SK-N-SH (cell line): ENCODE data around the gene NLGN2.

Experiments
- CTCF ChIP-seq: fragments of 200-600 bp; sonication (generic); IDR thresholded peaks from 2 replicates; pipeline ENCODE4 v1.6.1; 2017; ENCODE audit warnings: antibody characterized with exemption, mild to moderate bottlenecking, moderate library complexity
- POLR2AphosphoS5 ChIP-seq: IDR thresholded peaks from 2 replicates; pipeline ENCODE4 v1.6.1; 2012; ENCODE audit warnings: low read depth, low read length

DNA sequence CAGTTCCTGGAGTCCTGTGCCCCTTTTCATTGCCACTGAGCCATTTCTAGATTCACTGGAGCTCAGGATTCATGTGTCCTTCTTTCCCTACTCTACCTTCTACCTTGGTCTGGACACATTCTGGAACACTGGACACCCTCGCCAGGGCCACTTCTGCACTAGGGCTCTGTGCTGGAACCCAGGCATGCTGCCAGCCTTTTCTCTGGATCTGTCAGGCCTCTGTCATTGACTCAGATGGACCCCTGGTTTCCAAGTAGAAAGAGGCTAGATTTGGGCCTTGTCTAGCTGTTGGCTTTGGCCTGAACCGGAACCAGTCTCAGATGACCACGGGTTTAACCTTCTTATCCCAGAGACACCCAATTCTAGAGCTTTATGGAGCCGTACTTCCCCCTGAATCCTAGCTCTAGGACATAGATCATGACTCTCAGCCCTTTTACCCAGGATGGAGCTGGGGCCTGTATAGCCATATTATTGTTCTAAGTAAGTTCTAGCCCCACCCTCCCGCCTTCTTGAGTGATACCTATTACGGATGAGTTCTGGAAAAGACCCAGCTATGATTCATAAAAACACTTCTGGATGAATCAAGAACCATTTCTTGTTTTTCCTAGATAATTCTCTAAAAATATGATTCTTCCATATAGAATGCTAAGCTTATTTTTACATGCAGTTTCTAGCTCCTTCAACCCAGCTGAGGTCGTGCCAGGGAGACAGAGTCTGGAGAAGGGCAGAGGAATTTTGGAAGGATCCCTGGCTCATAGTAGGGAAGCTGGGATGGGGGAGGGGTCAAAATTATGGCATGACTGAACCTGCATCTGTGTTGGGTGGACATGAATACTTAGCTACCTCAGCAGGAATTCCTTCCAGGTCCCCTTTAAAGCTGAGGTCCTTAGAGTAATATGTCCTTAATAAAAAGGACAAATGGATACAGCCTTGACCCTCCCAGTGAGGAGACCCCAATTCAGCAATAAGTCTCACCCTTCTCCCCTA is 36.1 kb downstream of the NLGN2 start:
- TF ChIP-seq POLR2AphosphoS5 (no peak), CTCF (no peak)
